LNCAP (cell line): ENCODE measurements around the gene CCDC127.

Experiments
- TF ChIP-seq, protein P1 (sequence below): fragments of 450-650 bp; IDR thresholded peaks from 2 replicates; pipeline ENCODE4 v1.5.1; 2017; ENCODE audit warnings: mild to moderate bottlenecking

Gene CCDC127

DNA sequence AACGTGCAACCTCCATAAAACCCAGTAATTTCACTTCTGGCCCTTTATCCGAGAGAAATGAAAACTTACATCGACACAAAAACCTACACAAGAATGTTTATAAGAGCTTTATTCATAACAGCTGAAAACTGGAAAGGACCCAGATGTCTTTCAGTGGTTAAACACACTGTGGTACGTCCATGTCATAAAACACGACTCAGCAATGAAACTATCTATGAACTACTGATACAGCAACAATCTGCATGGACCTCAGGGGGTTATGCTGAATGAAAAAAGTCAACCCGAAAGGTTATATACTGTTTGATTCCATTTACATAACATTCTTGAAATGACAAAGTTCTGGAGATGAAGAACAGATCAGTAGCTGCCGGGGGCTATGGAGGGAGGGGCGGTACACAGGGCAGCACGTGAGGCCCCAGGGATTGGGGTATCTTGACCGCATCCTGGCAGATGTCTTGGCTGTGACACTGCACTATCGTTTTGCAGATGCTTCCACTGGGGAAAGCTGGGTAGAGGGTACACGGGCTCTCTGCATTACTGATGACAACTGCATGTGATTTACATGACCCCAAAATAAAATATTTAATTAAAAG lies 4.1 kb downstream of the CCDC127 start:
- TF ChIP-seq, protein P1, sequence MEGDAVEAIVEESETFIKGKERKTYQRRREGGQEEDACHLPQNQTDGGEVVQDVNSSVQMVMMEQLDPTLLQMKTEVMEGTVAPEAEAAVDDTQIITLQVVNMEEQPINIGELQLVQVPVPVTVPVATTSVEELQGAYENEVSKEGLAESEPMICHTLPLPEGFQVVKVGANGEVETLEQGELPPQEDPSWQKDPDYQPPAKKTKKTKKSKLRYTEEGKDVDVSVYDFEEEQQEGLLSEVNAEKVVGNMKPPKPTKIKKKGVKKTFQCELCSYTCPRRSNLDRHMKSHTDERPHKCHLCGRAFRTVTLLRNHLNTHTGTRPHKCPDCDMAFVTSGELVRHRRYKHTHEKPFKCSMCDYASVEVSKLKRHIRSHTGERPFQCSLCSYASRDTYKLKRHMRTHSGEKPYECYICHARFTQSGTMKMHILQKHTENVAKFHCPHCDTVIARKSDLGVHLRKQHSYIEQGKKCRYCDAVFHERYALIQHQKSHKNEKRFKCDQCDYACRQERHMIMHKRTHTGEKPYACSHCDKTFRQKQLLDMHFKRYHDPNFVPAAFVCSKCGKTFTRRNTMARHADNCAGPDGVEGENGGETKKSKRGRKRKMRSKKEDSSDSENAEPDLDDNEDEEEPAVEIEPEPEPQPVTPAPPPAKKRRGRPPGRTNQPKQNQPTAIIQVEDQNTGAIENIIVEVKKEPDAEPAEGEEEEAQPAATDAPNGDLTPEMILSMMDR: no peak

- TF ChIP-seq, protein P1: no peak
Observed at GRCh38 chr5:208449-209114, 9.4 kb downstream of the CCDC127 start.

GRCh38 chr5:207599-207998 lies 10.4 kb downstream of the CCDC127 start:
- TF ChIP-seq, protein P1: no peak

DNA sequence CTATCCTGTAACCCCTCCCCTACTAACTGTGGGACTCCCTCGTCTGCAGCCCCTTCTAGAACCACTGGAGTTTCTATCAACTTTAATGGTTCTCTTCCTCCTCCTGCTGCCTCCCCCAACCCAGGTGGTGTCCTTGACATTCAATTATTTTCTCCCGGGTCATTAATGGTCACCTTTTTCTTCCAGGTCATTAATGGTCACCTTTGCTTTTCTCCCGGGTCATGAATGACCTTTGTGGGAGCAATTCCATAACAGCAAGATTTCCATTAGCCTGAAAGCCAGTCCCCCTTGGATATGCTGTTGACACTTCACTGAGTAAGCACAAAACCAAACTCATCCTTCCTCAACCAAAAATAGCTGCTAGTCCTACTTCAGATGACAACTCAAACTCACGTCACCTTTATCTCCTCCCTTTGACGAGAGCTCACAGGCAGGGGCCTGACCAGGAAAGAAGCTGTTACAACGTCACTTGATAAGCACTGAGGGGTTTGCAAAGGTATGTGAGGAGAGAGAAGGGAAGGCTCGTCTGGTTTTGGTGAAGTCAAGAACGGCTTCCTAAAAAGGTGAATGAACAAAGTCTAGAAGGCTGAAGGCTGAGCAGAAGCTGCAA lies 10.9 kb downstream of the CCDC127 start:
- TF ChIP-seq, protein P1: no peak

- TF ChIP-seq, protein P1: no peak
Observed at GRCh38 chr5:206406-206805, 11.5 kb downstream of the CCDC127 start.

DNA sequence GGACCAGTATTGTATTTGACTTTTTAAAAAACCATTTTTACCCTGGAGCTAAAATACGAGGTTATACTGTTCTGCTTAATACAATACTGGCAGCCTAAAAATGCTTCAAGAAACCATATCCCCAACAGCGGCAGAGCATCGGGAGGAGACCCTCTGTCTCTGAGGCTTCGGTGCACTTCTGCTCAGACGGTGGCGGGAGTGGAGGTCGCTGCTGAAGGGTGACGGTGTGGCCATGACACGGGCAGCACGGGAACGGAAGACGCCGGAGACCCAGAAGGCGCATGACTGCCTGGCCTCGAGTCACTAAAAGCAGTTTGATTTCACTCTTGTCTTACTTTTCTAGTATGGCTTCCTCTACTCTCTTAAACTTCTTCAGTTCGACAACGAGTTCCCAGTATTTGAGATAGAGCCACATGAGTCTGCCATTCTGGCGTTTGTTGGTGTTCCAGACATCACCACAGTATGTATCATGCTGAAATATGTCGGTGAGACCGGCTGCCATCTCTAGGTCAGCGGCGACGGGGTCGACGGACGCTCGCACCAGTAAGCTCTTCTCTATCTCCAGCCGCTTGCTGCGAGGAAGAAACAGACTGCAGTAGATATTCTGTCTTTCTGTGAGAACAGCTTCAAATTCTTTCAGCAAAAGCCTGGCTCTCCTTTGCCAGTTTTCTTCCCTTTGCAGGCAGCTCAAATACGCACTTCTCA lies 12.8 kb downstream of the CCDC127 start:
- TF ChIP-seq, protein P1: no peak

- TF ChIP-seq, protein P1: no peak
Observed at GRCh38 chr5:204462-204861, 13.5 kb downstream of the CCDC127 start.
